Measurements from ENCODE around the gene FTSJ3. TPM values are rescaled to one million over a fixed set of nuclear protein-coding genes. Genes with fewer than 3 reads are reported as not detected.

The FTSJ3 gene
- total and polyA plus RNA-seq, 10 of the 15 experiments (the other 5 are each of a cell fraction or from before 2014, with no cell fraction given) = 17.2 to 79.2 (median 50.4) TPM

- TF ChIP-seq SP1 (IDR thresholded peaks at IDR 0.05; ENCODE audit: low read depth, low read length) = peak; percentile 64
- no peak for TF ChIP-seq TCF3 (IDR thresholded peaks at IDR 0.05; ENCODE audit: borderline replicate concordance, insufficient read depth, low read depth, low read length)
- TF ChIP-seq CTCF (IDR thresholded peaks at IDR 0.05 in 2 of 3, conservative IDR thresholded peaks at IDR 0.05 in 1 of 3; ENCODE audit: control insufficient read depth in 2 of 3, extremely low read depth in 1 of 3, insufficient read depth in 1 of 3, low read depth in 3 of 3, low read length in 3 of 3) = peak; percentile 76 to 84 (median 80)
- TF ChIP-seq TAF1 (IDR thresholded peaks at IDR 0.05; ENCODE audit: borderline replicate concordance, low read depth, low read length) = no peak
- TF ChIP-seq GABPA (IDR thresholded peaks at IDR 0.05; ENCODE audit: low read depth) = no peak
- peak; percentile 5; the same call in 1 of the 2 replicates for TF ChIP-seq STAT1 (conservative IDR thresholded peaks at IDR 0.05)
- peak; percentile 99 for TF ChIP-seq RFX5 (IDR thresholded peaks at IDR 0.05; ENCODE audit: low read depth, low read length)
- TF ChIP-seq POU2F2 (IDR thresholded peaks at IDR 0.05; ENCODE audit: borderline replicate concordance, low read depth, low read length) = peak; percentile 48; the same call in 1 of the 3 replicates
- no peak for TF ChIP-seq SUZ12 (IDR thresholded peaks at IDR 0.05; ENCODE audit: unreplicated experiment)
- TF ChIP-seq ZNF592 (IDR thresholded peaks at IDR 0.05) = no peak
- TF ChIP-seq IRF5 (IDR thresholded peaks at IDR 0.05; ENCODE audit: borderline replicate concordance) = no peak
- TF ChIP-seq POLR2A (IDR thresholded peaks at IDR 0.05; ENCODE audit: low read depth, low read length) = 0 out of 2 replicates have a peak, but pooled peaks have one; percentile 36
- TF ChIP-seq CREM (IDR thresholded peaks at IDR 0.05; ENCODE audit: low read depth) = peak; percentile 95
- TF ChIP-seq IKZF1 (conservative IDR thresholded peaks at IDR 0.05) = peak; percentile 46; the same call in 1 of the 2 replicates
- TF ChIP-seq ZZZ3 (IDR thresholded peaks at IDR 0.05; ENCODE audit: control insufficient read depth, insufficient read length, low read depth) = no peak
- TF ChIP-seq EED (IDR thresholded peaks at IDR 0.05; ENCODE audit: low read depth) = no peak
- TF ChIP-seq NFXL1 (IDR thresholded peaks at IDR 0.05; ENCODE audit: borderline replicate concordance) = no peak
- TF ChIP-seq, protein P1, sequence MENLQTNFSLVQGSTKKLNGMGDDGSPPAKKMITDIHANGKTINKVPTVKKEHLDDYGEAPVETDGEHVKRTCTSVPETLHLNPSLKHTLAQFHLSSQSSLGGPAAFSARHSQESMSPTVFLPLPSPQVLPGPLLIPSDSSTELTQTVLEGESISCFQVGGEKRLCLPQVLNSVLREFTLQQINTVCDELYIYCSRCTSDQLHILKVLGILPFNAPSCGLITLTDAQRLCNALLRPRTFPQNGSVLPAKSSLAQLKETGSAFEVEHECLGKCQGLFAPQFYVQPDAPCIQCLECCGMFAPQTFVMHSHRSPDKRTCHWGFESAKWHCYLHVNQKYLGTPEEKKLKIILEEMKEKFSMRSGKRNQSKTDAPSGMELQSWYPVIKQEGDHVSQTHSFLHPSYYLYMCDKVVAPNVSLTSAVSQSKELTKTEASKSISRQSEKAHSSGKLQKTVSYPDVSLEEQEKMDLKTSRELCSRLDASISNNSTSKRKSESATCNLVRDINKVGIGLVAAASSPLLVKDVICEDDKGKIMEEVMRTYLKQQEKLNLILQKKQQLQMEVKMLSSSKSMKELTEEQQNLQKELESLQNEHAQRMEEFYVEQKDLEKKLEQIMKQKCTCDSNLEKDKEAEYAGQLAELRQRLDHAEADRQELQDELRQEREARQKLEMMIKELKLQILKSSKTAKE (IDR thresholded peaks at IDR 0.05; ENCODE audit: low read depth, poor library complexity, severe bottlenecking) = peak; percentile 91
- TF ChIP-seq ZNF24 (IDR thresholded peaks at IDR 0.05) = no peak
- TF ChIP-seq DPF2 (IDR thresholded peaks at IDR 0.05) = no peak; the same call in 1 of the 2 replicates
These were observed 21.6 kb upstream of the FTSJ3 start (continued) for GRCh38 chr17:63848834-63849689.
